ENCODE measurements around the gene MS4A15. TPM values are rescaled to one million over a fixed set of nuclear protein-coding genes. Genes with fewer than 3 reads are reported as not detected.

MS4A15 gene
- total and polyA plus RNA-seq, 12 donors: 0.07 to 0.28 (median 0.23) TPM; not detected in 8

- DNase-seq: no peak
- TF ChIP-seq CTCF (IDR thresholded peaks at IDR 0.05): no peak
- TF ChIP-seq POLR2A (IDR thresholded peaks at IDR 0.05): no peak
- Histone ChIP-seq H3K4me1 (replicated peaks in 1 of 2) (no peaks in the 10 kb centered on the region), H3K36me3 (replicated peaks in 1 of 2) (no peaks in the 10 kb centered on the region), H3K27ac (no peak within 1 kb of the TSS), H3K27me3 (no peaks in the 10 kb centered on the region), H3K4me3 (no peak within 1 kb of the TSS), H3K9me3 (replicated peaks in 1 of 3) (no peaks in the 10 kb centered on the region)
- intact Hi-C loops (cut with DNase I): no loop called here
- WGBS, 4 donors: 77 to 92% (median 88%) methylated on average over 3 of the region's 3 CpGs
Measured at GRCh38 chr11:60724420-60724819, 32.2 kb upstream of the MS4A15 start, which contains the start of gene MS4A18. Gene MS4A18 (plus strand): TSS chr11:60724720.

- no peak for DNase-seq
- Histone ChIP-seq H3K4me1 (replicated peaks in 1 of 2) (no peaks in the 10 kb centered on the region), H3K4me3 (no peak overlapping the region), H3K36me3 (replicated peaks in 1 of 2) (no peaks in the 10 kb centered on the region), H3K27me3 (no peaks in the 10 kb centered on the region), H3K27ac (no peak overlapping the region), H3K9me3 (replicated peaks in 1 of 3) (no peaks in the 10 kb centered on the region)
- WGBS, 4 donors: 42 to 59% (median 52%) methylated on average over 1 of the region's 1 CpG
- TF ChIP-seq CTCF (IDR thresholded peaks at IDR 0.05) (no peak), POLR2A (IDR thresholded peaks at IDR 0.05) (no peak)
- intact Hi-C loops (cut with DNase I): no loop called here
Measured at GRCh38 chr11:60725592-60725991, 31.1 kb upstream of the MS4A15 start.

DNA sequence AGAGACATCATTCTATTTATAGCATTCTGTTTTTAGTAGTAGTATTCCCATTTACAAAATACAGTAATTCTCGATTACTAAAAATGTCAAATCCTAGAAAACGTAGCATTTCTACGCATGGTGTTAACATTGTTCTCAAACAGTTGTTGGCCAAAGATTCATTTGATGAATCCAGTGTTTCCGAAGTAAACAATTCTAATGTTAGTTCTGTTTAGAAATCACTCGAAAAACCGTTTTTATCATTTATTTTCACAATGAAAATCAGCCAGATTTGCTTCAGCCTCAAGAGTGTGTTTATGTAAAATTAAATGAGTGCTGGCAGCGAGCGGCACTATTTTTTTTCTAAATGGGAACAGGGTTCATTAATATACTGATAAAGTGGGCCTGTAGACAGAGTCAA lies 25.1 kb upstream of the MS4A15 start:
- Histone ChIP-seq H3K27ac (no peak overlapping the region), H3K9me3 (replicated peaks in 1 of 3) (no peaks in the 10 kb centered on the region), H3K27me3 (no peaks in the 10 kb centered on the region), H3K4me1 (replicated peaks in 1 of 2) (peaks cover 0 to 10% of the 10 kb centered on the region in 2 donors), H3K36me3 (replicated peaks in 1 of 2) (no peaks in the 10 kb centered on the region), H3K4me3 (no peak overlapping the region)
- no peak for DNase-seq
- intact Hi-C loops (cut with DNase I): no loop called here
- TF ChIP-seq POLR2A (IDR thresholded peaks at IDR 0.05): no peak
- TF ChIP-seq CTCF (IDR thresholded peaks at IDR 0.05): no peak
- WGBS, 4 donors: 60 to 66% (median 62%) methylated on average over 8 of the region's 8 CpGs

- intact Hi-C loops (cut with DNase I): no loop called here
- Histone ChIP-seq H3K4me1 (replicated peaks in 1 of 2) (peaks cover 0 to 10% of the 10 kb centered on the region in 2 donors), H3K36me3 (replicated peaks in 1 of 2) (no peaks in the 10 kb centered on the region), H3K4me3 (no peak overlapping the region), H3K27me3 (no peaks in the 10 kb centered on the region), H3K27ac (no peak overlapping the region), H3K9me3 (replicated peaks in 1 of 3) (no peaks in the 10 kb centered on the region)
- WGBS, 4 donors: 73 to 87% (median 84%) methylated on average over 4 of the region's 4 CpGs
- TF ChIP-seq CTCF (IDR thresholded peaks at IDR 0.05): no peak
- TF ChIP-seq POLR2A (IDR thresholded peaks at IDR 0.05): no peak
- DNase-seq: no peak
Measured at GRCh38 chr11:60734279-60734678, 22.4 kb upstream of the MS4A15 start.
